ENCODE data around the gene STK17B.

Gene STK17B

GRCh38 chr2:196140213-196140612, 31.2 kb downstream of the STK17B start:
- Histone ChIP-seq H3K36me3 (ENCODE audit: insufficient read depth, low read length) (peaks cover 99% of the 10 kb centered on the region), H3K4me2 (ENCODE audit: insufficient read depth, low read length) (no peak overlapping the region), H2AFZ (ENCODE audit: low read depth, low read length) (no peak overlapping the region), H3K9ac (ENCODE audit: low read depth, low read length) (no peak overlapping the region), H3K9me3 (ENCODE audit: insufficient read depth, low read length, severe bottlenecking) (peaks cover 26% of the 10 kb centered on the region), H3K27me3 (ENCODE audit: insufficient read depth, low read length, poor library complexity) (no peaks in the 10 kb centered on the region), H3K27ac (ENCODE audit: low read length) (no peak overlapping the region), H3K4me1 (ENCODE audit: insufficient read depth, low read length) (no peaks in the 10 kb centered on the region), H3K4me3 (ENCODE audit: low read depth in 1 of 2, low read length in 2 of 2) (no peak overlapping the region), H4K20me1 (ENCODE audit: insufficient read depth, low read length) (peaks cover 1% of the 10 kb centered on the region; the same call in 1 of the 2 replicates), H3K79me2 (ENCODE audit: insufficient read depth, low read length) (peaks cover 45% of the 10 kb centered on the region)
- DNase-seq (no peak), ATAC-seq (ENCODE audit: insufficient read depth, low read depth) (no peak)
- no peak for TF ChIP-seq EZH2 (IDR thresholded peaks at IDR 0.05; ENCODE audit: borderline replicate concordance, low read depth, low read length, severe bottlenecking)
- no peak for TF ChIP-seq CTCF (IDR thresholded peaks at IDR 0.05; ENCODE audit: borderline replicate concordance, extremely low read depth, low read length, poor library complexity, severe bottlenecking)

GRCh38 chr2:196137271-196137670, 34.1 kb downstream of the STK17B start:
- H3K4me3 ChIP-seq (ENCODE audit: low read depth in 1 of 2, low read length in 2 of 2), result no peak overlapping the region
- H4K20me1 ChIP-seq (ENCODE audit: insufficient read depth, low read length), result no peaks in the 10 kb centered on the region
- no peaks in the 10 kb centered on the region for H3K27me3 ChIP-seq (ENCODE audit: insufficient read depth, low read length, poor library complexity)
- peaks cover 97% of the 10 kb centered on the region for H3K36me3 ChIP-seq (ENCODE audit: insufficient read depth, low read length)
- TF ChIP-seq CTCF (IDR thresholded peaks at IDR 0.05; ENCODE audit: borderline replicate concordance, extremely low read depth, low read length, poor library complexity, severe bottlenecking) (no peak), EZH2 (IDR thresholded peaks at IDR 0.05; ENCODE audit: borderline replicate concordance, low read depth, low read length, severe bottlenecking) (no peak)
- H3K9me3 ChIP-seq (ENCODE audit: insufficient read depth, low read length, severe bottlenecking), result peaks cover 51% of the 10 kb centered on the region
- DNase-seq (no peak), ATAC-seq (ENCODE audit: insufficient read depth, low read depth) (no peak)
- H3K9ac ChIP-seq (ENCODE audit: low read depth, low read length), result no peak overlapping the region
- no peak overlapping the region for H3K27ac ChIP-seq (ENCODE audit: low read length)
- no peaks in the 10 kb centered on the region for H3K4me1 ChIP-seq (ENCODE audit: insufficient read depth, low read length)
- H3K4me2 ChIP-seq (ENCODE audit: insufficient read depth, low read length), result no peak overlapping the region
- no peak overlapping the region for H2AFZ ChIP-seq (ENCODE audit: low read depth, low read length)
- H3K79me2 ChIP-seq (ENCODE audit: insufficient read depth, low read length), result peaks cover 21% of the 10 kb centered on the region

- peaks cover 91% of the 10 kb centered on the region for H3K36me3 ChIP-seq (ENCODE audit: insufficient read depth, low read length)
- peaks cover 13% of the 10 kb centered on the region for H3K79me2 ChIP-seq (ENCODE audit: insufficient read depth, low read length)
- H3K4me2 ChIP-seq (ENCODE audit: insufficient read depth, low read length), result no peak overlapping the region
- H3K9ac ChIP-seq (ENCODE audit: low read depth, low read length), result no peak overlapping the region
- H3K27ac ChIP-seq (ENCODE audit: low read length), result no peak overlapping the region
- DNase-seq, result no peak
- H3K4me1 ChIP-seq (ENCODE audit: insufficient read depth, low read length), result no peaks in the 10 kb centered on the region
- no peak for ATAC-seq (ENCODE audit: insufficient read depth, low read depth)
- no peak overlapping the region for H3K4me3 ChIP-seq (ENCODE audit: low read depth in 1 of 2, low read length in 2 of 2)
- no peaks in the 10 kb centered on the region for H3K27me3 ChIP-seq (ENCODE audit: insufficient read depth, low read length, poor library complexity)
- peaks cover 62% of the 10 kb centered on the region for H3K9me3 ChIP-seq (ENCODE audit: insufficient read depth, low read length, severe bottlenecking)
- H2AFZ ChIP-seq (ENCODE audit: low read depth, low read length), result no peak overlapping the region
- H4K20me1 ChIP-seq (ENCODE audit: insufficient read depth, low read length), result no peaks in the 10 kb centered on the region
- no peak for TF ChIP-seq CTCF (IDR thresholded peaks at IDR 0.05; ENCODE audit: borderline replicate concordance, extremely low read depth, low read length, poor library complexity, severe bottlenecking)
Measured at GRCh38 chr2:196136151-196136550, 35.2 kb downstream of the STK17B start.
